Activated naive CD4-positive, alpha-beta T cell treated with Interleukin-2 at 50 U/mL for 16 hours (primary cell): ENCODE measurements around the gene RABGAP1L.
"Not testable (repeated sequence)": the region's sequence is repeated elsewhere in the genome, so short reads cannot be mapped to it uniquely, and the experiment has no call there.

Source experiments
- DNase-seq: peaks from one replicate; pipeline ENCODE4 v3.0.0-alpha.2; 2020

Gene RABGAP1L

DNA sequence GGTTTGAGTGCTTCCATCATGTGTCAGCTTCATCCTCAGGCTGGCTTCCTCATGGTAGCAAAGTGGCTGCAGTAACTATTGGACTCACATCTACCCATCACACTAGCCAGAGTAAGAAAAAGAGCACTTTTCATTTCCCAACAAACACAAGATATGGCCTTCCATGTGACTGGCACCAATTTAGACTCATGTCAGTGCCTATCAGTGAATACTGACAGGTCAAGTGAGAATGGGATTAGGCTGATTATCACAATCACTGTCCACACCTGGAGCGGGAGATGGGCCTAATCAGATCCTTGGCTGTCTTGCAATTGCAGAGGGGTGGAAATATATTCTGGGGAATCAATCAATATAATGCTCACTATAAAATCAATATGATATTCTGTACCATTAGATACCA, 2.9 kb upstream of the RABGAP1L start:
- DNase-seq: no peak

DNA sequence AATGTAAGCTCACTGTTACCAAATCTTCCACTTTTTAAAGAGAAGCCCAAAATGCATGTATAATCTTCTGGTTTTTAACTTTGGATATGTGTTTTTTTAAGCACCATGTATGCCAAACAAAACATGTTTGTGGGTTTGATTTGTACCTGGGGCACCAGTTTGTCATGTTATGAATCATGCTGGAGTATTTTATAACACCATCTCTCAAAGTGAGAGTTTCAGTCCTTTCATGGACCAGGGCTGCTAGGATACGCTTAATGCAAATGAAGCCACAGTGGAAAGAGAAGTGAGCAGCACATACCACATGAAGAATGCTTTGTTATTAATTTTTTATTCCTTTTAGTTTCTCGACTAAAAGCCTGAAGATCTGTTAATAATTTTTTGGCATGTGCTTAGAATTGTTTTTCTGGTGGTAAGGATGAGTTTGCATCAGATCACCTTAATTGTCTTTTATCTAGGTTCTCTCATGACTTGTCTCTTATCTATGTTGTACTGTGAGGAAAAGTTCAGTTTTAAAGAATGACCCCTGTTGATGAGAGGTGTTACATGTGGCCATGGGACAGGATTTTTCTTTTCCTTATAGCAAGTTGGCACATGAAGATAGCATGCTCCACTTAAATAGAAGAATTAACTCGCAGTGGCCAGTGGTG, 2.0 kb upstream of the RABGAP1L start:
- DNase-seq: peak; percentile 29

DNA sequence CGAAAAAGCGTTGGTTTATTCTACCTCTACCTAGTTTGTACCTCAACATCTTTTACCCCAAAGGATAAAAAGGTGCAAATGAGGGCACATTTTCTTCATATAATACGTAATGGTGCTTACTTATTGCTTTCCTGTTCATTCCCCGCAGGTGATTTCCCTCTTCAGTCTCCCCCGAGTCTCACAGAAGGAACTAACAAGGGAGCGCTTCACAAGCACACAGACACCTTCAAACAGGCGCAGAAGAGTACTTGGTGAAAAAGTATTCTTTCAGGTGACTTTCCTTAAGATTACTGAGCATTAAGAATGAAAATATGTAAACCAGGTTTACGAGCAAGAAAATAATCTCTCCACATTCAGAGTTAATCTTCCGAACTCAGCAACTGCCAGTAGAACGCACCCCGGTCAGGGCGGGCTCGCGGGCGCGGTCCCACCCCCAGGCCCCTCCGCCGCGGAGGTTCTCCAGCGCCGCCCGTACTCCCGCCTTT, 511 bp upstream of the RABGAP1L start:
- DNase-seq: no peak

DNA sequence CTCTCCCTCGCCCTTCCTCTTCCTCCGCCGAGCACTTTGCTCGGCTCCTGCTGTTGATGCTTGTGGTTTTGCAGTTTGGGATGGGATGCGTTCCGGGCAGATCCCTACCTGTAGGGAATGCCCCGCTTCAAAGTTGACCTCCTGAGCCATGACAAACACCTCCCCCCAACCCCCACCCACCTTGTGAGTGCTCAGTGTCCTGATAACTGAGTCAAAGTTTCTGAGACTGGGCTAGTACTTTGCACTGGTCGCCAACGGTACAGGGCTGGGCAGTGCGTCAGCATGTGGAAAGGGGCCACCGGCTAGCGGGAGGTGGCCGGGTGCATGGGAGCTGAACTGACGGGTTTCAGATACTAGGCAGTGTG, 771 bp downstream of the RABGAP1L start:
- peak; percentile 36 for DNase-seq

DNA sequence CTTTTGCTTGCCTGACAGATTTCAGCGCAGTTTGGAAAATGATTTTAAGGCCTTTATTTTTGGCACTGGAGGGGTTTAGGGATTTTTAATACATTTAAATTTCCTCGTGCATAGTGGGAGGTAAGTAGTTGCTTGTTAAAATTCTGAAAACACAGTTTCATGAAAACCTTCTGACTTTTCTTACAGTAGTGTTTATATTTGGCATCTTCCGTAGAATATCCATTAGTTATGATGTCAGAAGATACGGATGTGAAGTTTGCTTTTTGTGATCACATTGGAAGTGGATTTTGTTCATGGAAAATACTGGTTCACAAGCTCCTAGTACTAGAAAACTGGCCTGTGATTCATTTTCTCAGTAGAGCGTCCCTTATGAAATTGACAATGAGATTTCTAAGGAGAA, 1.3 kb downstream of the RABGAP1L start:
- no peak for DNase-seq

DNA sequence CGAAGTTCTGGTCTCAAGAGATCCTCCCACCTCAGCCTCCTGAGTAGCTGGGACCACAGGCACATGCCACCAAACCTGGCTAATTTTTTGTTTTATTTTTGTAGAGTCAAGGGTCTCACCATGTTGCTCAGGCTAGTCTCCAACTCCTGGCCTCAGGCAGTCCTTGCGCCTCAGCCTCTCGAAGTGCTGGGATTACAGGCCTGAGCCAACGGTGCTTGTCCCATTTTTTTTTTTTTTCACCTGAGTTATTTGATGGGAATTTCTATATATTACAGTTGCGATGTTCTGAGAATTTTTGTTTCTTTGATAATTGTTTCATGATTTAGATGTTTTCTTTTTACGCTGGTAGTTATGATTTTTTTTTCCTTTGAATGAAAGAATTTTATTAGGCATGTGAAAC, 2.5 kb downstream of the RABGAP1L start:
- no peak for DNase-seq

DNA sequence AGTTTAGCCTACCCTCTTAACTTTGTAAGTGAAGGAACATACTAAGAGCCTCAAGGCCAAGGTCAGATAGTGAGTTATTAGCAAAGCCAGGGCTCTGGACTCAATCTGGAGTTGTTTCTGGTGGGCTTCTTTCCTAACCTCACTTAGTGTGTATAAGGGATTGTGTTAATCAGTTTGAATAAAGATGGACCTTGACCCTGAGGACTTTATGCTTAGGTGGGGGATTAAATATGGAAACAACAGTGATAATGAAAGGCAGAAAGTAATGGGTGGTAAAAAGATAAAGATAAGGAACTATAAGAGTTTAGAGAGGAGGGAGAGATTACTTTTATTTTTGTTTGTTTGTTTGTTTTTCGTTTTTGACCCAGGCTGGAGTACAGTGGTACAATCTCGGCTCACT, 5.5 kb downstream of the RABGAP1L start:
- no peak for DNase-seq

DNA sequence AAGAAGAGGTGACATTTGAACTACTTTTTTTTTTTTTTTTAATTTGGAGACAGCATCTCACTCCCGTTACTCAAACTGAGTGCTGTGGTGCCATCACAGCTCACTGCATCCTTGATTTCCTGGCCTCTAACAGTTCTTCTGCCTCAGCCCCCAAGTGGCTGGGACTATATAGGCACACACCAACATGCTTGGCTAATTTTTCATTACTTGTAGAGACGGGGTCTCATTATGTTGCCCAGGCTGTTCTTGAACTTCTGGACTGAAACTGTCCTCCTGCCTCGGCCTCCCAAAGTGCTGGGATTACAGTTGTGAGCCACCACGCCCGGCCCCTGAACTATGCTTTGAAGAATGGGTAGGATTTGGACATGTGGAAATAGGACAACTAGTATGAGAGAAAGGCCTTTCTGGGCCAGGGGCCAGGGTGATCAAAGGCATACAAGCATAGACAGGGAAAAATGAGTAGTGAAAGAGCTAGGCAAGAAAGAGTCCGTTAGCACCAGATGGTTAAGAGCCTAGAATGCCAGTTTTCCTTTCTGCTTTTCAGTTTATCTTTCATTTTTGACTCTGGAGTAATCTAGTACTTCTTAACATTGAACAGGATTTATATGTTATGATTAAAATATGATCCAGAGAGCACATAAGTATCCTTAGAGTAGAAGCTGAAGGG, 6.3 kb downstream of the RABGAP1L start:
- no peak for DNase-seq

DNA sequence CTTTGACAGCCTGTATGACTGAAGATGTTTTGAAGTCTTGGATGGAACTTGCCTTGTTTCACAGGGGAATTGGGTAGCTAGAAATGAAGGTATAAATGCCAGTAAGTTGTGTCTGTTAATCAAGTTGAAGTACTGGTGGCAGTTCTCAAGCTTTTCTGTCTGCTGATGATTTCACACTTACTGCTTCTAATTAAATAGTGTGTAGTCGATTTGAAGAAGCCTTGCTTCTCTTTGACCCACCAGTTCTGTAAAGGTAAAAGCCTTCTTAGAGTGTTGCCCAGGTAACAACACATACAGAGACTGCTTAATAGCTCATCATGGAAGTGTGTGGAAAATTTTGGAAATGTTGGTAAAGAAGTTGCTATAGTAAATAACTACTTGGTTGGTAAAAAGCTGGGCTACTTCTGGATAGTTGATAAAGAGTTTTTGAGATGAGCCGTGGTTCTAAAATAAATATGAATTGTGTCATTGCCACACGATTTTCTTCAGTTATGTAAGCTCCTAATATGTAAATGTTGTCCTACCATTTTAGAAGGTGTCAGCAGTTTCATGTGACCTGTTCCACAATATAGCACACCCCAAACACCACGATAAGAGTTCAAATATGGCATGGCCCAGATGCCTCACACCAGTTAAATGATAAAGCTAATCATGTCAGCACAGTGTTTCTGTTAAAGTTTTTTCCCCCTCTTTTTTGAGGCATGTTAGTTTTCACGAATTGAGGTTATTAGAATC, 7.4 kb downstream of the RABGAP1L start:
- DNase-seq: no peak

DNA sequence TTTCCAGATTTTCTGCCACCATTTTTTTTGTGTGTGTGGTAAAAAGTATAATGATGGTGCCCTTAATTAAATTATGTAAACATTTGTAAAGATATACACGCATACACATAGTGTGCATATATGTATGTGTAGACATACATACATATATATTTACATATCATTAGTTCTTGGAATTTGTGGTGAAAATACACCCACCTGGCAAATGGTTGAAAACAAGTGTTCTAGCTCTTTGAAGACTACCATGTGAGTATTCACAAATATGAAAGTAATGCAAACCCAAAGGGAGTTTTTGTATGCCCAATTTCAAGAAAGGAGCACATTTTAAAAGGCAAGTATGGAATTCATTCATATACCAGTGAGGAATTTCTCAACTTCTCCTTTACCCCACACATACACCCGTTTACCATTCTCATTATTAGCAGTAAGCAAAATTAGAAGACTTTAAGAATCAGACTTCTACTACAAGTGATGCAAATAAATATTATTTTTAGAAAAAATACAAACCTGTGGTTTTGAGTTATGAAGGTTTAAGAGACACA, 8.0 kb downstream of the RABGAP1L start:
- DNase-seq: no peak

DNA sequence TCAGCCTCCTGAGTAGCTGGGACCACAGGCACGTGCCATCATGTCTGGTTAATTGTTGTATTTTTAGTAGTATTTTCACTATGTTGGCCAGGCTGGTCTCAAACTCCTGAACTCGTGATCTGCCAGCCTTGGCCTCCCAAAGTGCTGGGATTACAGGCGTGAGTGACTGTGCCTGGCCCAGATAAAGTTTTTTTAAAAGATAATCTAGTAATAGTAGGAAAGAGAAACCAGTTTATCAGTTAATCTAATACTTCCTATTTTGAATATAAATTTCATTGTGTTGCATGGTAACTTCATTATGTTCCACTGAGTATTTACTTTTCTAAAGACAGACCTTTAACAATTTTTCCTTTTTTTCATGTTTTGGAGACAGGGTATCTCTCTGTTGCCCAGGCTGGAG, 10.0 kb downstream of the RABGAP1L start:
- no peak for DNase-seq

DNA sequence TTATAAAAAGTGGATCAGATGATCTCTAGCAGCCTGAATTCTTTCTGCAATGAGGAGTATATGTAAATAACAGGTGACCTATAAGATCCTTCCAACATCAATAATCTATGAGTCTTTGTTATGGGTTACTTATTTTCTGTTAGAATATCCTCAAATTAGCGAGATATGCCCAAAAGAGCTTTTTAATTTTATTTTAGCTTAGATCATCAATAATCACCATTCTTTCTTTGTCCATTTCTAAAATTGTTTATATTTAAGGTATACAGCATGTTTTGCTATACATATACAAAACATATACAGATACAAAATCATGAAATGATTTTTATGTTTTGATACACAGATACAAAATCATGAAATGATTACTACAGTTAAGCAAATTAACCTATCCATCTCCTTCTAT, 11.8 kb downstream of the RABGAP1L start:
- DNase-seq: no peak

DNA sequence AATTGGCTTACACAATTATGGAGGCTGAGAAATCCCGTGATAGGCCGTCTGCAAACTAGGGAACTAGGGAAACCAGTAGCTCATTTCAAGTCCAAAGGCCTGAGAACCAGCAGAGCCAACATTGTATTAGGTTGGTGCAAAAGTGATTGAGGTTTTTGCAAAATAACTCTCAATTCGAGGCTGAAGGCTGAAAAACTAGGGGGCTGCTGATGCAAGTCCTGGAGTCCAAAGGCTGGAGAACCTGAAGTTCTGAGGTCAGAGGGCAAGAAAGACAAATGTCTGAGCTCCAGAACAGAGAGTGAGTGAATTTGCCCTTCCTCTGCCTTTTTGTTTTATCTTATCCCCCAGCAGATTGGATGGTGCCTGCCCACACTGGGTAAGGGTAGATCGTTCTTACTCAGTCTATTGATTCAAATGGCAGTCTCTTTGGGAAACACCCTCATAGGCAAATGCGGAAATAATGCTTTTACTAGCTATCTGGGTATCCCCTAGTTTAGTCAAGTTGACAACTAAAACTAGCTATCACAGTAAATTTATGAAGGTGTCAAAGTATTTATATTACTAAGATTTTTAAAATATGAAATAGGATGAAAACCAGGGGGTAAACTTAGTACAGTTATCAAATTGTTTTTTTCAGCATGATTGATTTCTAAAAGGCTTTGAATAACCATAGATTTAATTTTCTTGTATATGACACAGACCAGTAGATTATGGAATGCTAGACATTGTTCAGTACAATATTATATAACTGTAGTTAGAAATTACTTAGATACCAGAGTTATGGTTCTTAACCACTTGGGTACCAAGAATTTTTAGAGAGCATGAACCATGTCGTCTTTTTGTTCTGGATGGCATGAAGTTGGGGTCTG, 15.4 kb downstream of the RABGAP1L start:
- DNase-seq: peak; percentile 23

DNA sequence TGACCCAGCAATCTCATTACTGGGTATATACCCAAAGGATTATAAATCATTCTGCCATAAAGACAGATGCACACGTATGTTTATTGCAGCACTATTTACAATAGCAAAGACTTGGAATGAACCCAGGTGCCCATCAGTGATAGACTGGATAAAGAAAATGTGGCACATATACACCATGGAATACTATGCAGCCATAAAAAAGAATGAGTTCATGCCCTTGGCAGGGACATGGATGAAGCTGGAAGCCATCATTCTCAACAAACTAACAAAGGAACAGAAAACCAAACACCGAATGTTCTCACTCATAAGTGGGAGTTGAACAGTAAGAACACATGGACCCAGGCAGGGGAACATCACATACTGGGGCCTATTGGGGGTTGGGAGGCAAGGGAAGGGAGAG, 19.1 kb downstream of the RABGAP1L start:
- not testable (repeated sequence) for DNase-seq

DNA sequence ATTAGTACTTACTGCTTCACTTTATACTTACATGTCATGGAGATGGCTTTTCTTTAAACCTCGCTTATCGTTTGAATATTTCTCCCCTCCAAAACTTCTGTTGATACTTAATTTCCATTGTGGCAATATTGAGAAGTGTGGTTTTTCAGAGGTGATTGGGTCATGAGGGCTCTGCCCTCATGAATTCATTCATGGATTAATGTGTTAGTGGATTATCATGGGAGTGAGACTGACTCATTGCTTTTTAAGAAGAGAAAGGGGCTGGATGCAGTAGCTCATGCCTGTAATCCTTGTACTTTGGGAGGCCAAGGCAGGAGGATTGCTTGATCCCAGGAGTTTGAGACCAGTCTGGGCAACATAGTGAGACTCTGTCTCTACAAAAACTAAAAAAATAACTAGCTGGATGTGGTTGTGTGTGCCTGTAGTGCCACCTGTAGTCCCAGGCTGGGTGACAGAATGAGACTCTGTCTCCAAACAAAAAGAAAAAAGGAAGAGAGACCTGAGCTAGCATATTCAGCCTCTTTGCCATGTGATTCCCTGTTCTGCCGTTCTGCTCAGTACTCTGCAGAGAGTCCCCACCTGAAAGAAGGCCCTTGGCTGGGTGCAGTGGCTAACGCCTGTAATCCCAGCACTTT, 30.2 kb downstream of the RABGAP1L start:
- no peak for DNase-seq

DNA sequence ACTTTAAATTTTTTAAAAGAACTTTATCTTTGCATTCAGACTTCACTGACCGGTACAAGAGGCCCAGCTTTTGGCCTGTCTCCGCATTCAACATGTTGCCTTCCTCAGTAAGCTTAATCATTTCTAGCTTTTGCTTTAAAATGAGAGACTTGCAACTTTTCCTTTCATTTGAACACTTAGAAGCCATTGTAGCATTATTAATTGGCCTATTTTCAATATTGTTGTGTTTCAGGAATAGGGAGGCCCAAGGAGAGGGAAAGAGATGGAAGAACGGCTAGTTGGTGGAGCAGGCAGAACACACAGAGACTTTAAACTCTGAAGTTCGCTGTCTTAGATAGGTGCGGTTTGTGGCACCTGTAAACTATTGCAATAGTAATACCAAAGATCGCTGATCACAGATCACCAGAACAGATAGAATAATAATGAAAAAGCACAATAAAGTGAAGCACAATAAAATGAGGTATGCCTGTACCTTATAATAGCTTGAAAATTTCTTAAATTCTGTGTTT, 31.4 kb downstream of the RABGAP1L start:
- no peak for DNase-seq

DNA sequence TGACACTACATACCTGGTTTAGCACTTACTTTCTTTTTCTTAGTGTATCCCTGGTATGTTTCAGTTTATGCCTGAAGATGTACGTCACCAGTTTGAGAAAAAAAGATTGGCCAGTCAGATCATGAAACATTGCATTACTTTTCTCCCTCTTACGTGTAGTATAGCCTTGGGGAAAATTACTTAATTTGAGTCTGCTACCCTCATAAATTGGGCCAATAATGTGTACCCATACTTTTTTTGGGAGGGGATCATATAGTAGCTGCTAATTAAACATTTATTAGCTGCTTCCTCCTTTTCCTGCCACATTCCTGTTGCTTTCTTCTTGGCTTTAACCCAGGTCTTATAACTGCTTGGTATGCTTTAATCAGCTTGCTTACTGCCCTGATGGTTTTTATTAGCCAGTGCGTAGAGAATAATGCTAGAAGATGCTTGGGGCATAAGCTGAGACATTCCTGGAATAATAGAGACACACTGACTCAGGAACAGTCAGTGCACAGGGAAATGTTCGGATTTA, 32.1 kb downstream of the RABGAP1L start:
- no peak for DNase-seq

DNA sequence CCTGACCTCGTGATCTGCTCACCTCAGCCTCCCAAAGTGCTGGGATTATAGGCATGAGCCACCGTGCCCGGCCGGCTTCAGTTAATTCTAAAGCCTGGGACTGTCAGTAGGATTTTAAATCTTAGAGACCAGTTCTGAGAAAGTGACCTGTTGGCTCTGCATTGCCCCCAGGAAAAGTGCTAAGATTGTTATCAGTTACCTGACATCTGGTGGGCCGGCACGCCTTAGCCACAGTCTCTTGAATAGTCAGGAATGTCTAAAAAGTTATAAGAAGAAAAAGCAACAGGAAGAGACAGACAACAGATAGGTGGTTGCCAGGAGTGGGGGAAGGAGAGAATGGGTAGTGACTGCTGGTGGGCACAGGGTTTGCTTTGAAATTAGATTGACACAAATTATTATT, 35.1 kb downstream of the RABGAP1L start:
- DNase-seq: no peak

DNA sequence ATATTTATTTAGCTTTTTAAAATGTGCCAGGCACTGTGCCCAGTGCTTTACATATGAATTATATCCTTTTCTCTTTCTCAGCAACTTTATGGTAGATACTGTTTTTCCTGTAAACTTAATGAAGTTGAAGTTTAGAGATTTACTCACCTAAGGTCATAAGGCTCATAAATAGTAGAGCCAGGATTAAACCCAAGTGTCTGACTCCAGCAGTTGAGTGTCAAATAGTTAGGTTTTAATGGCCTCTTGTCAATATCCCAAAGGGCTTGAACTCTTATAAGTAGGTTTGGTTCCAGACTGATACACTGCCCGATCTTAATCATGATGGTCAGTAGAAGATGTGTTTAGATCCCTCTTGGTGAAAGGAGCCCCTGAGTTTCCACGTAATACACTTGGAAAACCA, 37.8 kb downstream of the RABGAP1L start:
- no peak for DNase-seq

DNA sequence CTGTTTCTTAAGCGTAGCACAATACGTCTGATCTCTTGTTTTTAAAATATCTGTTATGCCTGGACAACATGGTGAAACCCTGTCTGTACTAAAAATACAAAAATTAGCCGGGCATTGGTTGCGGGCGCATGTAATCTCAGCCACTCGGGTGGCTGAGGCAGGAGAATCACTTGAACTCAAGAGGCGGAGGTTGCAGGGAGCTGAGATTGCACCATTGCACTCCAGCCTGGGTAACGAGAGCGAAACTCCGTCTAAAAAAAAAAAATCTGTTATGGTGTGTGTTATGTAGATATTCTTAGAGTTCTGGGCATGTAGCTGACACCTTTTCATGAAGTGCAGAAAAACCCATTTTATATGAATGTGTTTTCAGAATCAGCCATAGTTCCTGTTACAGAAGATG, 38.2 kb downstream of the RABGAP1L start:
- no peak for DNase-seq

DNA sequence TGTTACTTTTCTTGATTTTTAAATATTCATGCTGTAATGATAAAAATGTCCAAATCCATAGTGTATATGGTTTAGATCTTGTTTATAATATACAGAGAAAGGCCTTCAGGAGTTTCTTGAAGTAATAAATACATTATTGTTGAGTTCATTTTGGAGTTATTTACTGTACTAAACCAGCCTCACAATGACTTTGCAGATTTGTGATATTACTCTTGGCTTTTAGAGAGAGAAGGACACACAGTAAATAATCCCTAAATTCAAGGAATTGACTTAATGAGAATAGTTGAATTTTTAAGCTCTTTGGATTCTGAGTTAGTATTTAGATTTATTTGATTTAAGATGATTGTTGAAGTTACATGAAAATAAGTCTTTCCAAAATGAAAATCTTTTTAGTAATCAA, 38.9 kb downstream of the RABGAP1L start:
- DNase-seq: no peak

DNA sequence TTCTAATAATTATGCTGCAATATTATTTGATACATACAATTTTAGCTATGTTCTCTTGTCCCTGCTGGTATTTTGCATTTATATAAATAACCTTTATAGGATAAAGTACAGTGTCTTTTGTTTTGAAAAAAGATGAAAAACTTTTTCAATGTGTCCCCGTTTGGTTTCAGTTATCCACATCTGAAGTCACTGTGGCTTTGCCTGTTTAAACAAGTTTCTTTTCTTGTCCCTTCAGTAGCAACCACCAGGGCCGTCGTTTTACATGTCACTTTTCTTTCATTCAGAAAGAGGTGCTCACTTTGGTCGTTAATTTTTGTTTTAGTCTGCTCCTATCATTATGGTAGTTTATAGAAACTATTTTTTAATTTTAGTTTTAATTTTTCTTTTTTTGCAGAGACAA, 41.4 kb downstream of the RABGAP1L start:
- no peak for DNase-seq
